ENCODE results near the gene NREP.
A peak's percentile ranks its signal among the peaks of the same experiment; 100 is the strongest.

NREP gene

DNA sequence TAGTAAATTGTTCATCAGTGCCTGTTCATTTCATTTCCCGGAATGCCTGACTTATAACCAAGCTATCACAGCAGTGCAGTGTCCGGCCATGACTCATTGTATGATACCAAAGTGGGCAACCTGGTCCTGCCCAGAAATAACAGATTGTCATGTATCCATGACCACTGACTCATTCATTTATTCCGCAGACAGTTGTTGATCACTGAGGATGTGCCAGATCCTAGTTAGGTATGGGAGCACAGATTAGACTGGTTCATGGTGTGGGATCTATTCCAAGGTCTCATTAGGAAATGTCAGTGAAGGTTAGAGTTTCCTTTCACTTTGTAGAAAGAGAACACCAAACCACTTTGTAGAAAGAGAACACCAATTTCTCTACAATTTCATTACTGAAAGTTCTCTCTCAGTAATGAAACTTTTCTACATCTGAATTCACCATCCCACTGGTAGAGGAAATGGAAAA, 8.7 kb downstream of the NREP start:
- TF ChIP-seq, protein P1, sequence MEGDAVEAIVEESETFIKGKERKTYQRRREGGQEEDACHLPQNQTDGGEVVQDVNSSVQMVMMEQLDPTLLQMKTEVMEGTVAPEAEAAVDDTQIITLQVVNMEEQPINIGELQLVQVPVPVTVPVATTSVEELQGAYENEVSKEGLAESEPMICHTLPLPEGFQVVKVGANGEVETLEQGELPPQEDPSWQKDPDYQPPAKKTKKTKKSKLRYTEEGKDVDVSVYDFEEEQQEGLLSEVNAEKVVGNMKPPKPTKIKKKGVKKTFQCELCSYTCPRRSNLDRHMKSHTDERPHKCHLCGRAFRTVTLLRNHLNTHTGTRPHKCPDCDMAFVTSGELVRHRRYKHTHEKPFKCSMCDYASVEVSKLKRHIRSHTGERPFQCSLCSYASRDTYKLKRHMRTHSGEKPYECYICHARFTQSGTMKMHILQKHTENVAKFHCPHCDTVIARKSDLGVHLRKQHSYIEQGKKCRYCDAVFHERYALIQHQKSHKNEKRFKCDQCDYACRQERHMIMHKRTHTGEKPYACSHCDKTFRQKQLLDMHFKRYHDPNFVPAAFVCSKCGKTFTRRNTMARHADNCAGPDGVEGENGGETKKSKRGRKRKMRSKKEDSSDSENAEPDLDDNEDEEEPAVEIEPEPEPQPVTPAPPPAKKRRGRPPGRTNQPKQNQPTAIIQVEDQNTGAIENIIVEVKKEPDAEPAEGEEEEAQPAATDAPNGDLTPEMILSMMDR (IDR thresholded peaks at IDR 0.05; ENCODE audit: low read depth, low read length): no peak
- H3K4me3 ChIP-seq (replicated peaks in 1 of 2; ENCODE audit: low read depth in 2 of 2, low read length in 2 of 2): peak overlapping the region in 1 of 2 donors; percentile 6
- peak; percentile 80 to 92 for DNase-seq (ENCODE audit: low read depth in 2 of 2)

DNA sequence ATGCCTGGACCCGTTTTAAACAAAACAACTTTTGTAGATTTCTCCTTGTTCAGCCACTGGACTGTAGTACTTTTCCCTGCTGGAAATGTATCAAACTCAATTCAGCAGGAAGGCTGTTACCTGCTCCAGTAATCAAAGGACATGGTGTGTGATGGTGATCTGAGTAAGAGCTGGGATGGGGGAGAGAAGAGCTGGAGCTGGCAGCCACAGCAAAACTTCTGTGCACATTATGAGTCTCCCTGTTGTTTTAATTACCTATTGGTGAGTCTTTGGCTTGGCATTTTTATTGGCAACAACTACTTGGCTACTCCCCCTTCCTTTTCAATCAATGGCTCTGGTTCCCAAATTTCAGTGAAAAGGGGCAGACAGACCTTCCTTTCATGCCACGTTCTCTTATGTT, 9.7 kb downstream of the NREP start:
- TF ChIP-seq, protein P1 (IDR thresholded peaks at IDR 0.05; ENCODE audit: low read depth, low read length): no peak
- no peak overlapping the region for H3K4me3 ChIP-seq (replicated peaks in 1 of 2; ENCODE audit: low read depth in 2 of 2, low read length in 2 of 2)
- peak in 1 of 2 donors; percentile 65 for DNase-seq (ENCODE audit: low read depth in 2 of 2)

- no peak overlapping the region for H3K4me3 ChIP-seq (replicated peaks in 1 of 2; ENCODE audit: low read depth in 2 of 2, low read length in 2 of 2)
- no peak for DNase-seq (ENCODE audit: low read depth in 2 of 2)
- TF ChIP-seq, protein P1 (IDR thresholded peaks at IDR 0.05; ENCODE audit: low read depth, low read length): no peak
Observed at GRCh38 chr5:111746791-111747190, 10.2 kb downstream of the NREP start.

GRCh38 chr5:111745075-111745739, 11.8 kb downstream of the NREP start:
- H3K4me3 ChIP-seq (replicated peaks in 1 of 2; ENCODE audit: low read depth in 2 of 2, low read length in 2 of 2): no peak overlapping the region
- TF ChIP-seq, protein P1 (IDR thresholded peaks at IDR 0.05; ENCODE audit: low read depth, low read length): no peak
- DNase-seq (ENCODE audit: low read depth in 2 of 2): no peak

DNA sequence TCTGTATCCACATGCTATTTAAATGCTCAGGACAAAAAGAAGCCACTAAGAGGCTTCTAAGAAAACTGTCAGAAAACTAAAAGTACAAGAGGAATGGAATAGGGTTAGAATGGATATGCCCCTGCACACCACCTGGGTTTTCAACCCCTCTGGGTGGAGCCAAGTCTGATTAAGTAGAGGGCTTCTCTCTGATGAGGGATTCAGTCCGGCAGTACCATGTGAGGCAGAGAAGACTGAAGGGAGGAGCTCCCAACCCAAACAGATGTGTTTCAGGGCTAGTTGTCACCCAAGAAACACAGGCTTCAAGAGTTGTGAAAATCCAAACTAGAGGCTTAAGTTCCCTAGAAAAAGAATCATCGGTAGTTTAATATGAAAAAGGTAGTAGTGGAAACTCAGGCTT, 12.5 kb downstream of the NREP start:
- DNase-seq (ENCODE audit: low read depth in 2 of 2): no peak
- TF ChIP-seq, protein P1 (IDR thresholded peaks at IDR 0.05; ENCODE audit: low read depth, low read length): no peak
- no peak overlapping the region for H3K4me3 ChIP-seq (replicated peaks in 1 of 2; ENCODE audit: low read depth in 2 of 2, low read length in 2 of 2)

- TF ChIP-seq, protein P1 (IDR thresholded peaks at IDR 0.05; ENCODE audit: low read depth, low read length): no peak
- H3K4me3 ChIP-seq (replicated peaks in 1 of 2; ENCODE audit: low read depth in 2 of 2, low read length in 2 of 2): no peak overlapping the region
- peak; percentile 45 to 49 for DNase-seq (ENCODE audit: low read depth in 2 of 2)
Observed at GRCh38 chr5:111743988-111744387, 13.0 kb downstream of the NREP start.

DNA sequence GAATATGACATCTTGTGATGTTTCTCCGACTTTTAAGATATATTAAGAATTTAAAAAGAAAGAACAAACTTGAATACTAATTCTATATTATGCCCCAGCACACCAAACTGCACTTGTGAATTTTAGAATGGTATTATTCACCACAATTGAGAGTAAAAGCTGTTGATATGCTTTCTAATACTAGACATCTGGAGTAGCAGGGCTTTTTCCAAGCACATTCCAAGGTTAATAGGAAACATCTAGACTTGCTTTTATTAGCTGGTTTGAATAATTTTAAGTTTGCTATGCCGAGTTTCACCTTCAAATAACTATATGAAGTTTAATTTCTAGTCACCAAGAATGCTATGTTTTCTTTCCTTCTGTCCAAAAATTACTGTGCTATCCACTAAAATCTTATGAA, 13.5 kb downstream of the NREP start:
- no peak overlapping the region for H3K4me3 ChIP-seq (replicated peaks in 1 of 2; ENCODE audit: low read depth in 2 of 2, low read length in 2 of 2)
- TF ChIP-seq, protein P1 (IDR thresholded peaks at IDR 0.05; ENCODE audit: low read depth, low read length): no peak
- no peak for DNase-seq (ENCODE audit: low read depth in 2 of 2)
